ENCODE measurements around the gene TMEM184B. TPM values are rescaled to one million over a fixed set of nuclear protein-coding genes. Genes with fewer than 3 reads are reported as not detected.

TMEM184B gene
- polyA plus RNA-seq, 2 of the 4 experiments (the other 2 are of a cell fraction), result 22.2 to 36.8 TPM

- WGBS (ENCODE audit: missing lambda C conversion rate), result 1% methylated on average over 7 of the region's 12 CpGs
- ChIA-PET POLR2A (interaction anchor here (0.6 kb wide), 1 partner anchor 62 kb away, joined by 6 read pairs; no protein-coding TSS in a partner anchor), CTCF (no interaction called here)
- ATAC-seq, result no peak
- no peak for FAIRE-seq
- H3K9me3 ChIP-seq, result no peaks in the 10 kb centered on the region
- peak overlapping the region; percentile 99 for H3K4me2 ChIP-seq
- TF ChIP-seq RFX5 (IDR thresholded peaks at IDR 0.05), result no peak
- TF ChIP-seq, protein P1, sequence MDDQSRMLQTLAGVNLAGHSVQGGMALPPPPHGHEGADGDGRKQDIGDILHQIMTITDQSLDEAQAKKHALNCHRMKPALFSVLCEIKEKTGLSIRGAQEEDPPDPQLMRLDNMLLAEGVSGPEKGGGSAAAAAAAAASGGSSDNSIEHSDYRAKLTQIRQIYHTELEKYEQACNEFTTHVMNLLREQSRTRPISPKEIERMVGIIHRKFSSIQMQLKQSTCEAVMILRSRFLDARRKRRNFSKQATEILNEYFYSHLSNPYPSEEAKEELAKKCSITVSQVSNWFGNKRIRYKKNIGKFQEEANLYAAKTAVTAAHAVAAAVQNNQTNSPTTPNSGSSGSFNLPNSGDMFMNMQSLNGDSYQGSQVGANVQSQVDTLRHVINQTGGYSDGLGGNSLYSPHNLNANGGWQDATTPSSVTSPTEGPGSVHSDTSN (IDR thresholded peaks at IDR 0.05), result no peak
- no peak for TF ChIP-seq HOXA7 (CRISPR knock-in tag; IDR thresholded peaks at IDR 0.05)
- TF ChIP-seq POLR2AphosphoS2 (conservative IDR thresholded peaks at IDR 0.05; ENCODE audit: low read length), result no peak
- no peak for TF ChIP-seq HOXB5 (CRISPR knock-in tag; IDR thresholded peaks at IDR 0.05)
- TF ChIP-seq, protein P2, sequence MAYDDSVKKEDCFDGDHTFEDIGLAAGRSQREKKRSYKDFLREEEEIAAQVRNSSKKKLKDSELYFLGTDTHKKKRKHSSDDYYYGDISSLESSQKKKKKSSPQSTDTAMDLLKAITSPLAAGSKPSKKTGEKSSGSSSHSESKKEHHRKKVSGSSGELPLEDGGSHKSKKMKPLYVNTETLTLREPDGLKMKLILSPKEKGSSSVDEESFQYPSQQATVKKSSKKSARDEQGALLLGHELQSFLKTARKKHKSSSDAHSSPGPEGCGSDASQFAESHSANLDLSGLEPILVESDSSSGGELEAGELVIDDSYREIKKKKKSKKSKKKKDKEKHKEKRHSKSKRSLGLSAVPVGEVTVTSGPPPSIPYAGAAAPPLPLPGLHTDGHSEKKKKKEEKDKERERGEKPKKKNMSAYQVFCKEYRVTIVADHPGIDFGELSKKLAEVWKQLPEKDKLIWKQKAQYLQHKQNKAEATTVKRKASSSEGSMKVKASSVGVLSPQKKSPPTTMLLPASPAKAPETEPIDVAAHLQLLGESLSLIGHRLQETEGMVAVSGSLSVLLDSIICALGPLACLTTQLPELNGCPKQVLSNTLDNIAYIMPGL (CRISPR knock-in tag; IDR thresholded peaks at IDR 0.05; ENCODE audit: borderline replicate concordance), result no peak
- no peak for TF ChIP-seq JUN (IDR thresholded peaks at IDR 0.05)
- no peak for TF ChIP-seq CEBPB (IDR thresholded peaks at IDR 0.05)
- H3K4me1 ChIP-seq, result peaks cover 55% of the 10 kb centered on the region
- DNase-seq (ENCODE audit: low read depth in 1 of 2, low spot score in 1 of 2), result no peak
- H3K27ac ChIP-seq, result peak overlapping the region; percentile 92 to 99
- H3K4me3 ChIP-seq, result peak overlapping the region; percentile 76
Measured at GRCh38 chr22:38315823-38316363, 43.1 kb upstream of the TMEM184B start.

GRCh38 chr22:38314933-38315822, 42.4 kb upstream of the TMEM184B start:
- CTCF ChIA-PET, result interaction anchor here (0.9 to 1.2 kb wide), 2 partner anchors 25 to 205 kb away, joined by 3 read pairs; partner anchors contain the start of gene BAIAP2L2
- Histone ChIP-seq H3K27ac (peak overlapping the region; percentile 92 to 99), H3K4me1 (peaks cover 62% of the 10 kb centered on the region), H3K4me2 (peak overlapping the region; percentile 99), H3K4me3 (peak overlapping the region; percentile 76), H3K9me3 (no peaks in the 10 kb centered on the region)
- no peak for TF ChIP-seq HOXA7 (CRISPR knock-in tag; IDR thresholded peaks at IDR 0.05)
- TF ChIP-seq HEYL (CRISPR knock-in tag; IDR thresholded peaks at IDR 0.05), result no peak
- TF ChIP-seq RFX5 (IDR thresholded peaks at IDR 0.05), result no peak
- no peak for FAIRE-seq
- POLR2A ChIA-PET, result interaction anchor here (0.6 kb wide), 1 partner anchor 61 kb away, joined by 6 read pairs; no protein-coding TSS in a partner anchor
- WGBS (ENCODE audit: missing lambda C conversion rate), result 13% methylated on average over 17 of the region's 21 CpGs
- ATAC-seq, result peak in 1 of 2 experiments; percentile 8; a peak in 3 of 6 replicates
- no peak for DNase-seq (ENCODE audit: low read depth in 1 of 2, low spot score in 1 of 2)

DNA sequence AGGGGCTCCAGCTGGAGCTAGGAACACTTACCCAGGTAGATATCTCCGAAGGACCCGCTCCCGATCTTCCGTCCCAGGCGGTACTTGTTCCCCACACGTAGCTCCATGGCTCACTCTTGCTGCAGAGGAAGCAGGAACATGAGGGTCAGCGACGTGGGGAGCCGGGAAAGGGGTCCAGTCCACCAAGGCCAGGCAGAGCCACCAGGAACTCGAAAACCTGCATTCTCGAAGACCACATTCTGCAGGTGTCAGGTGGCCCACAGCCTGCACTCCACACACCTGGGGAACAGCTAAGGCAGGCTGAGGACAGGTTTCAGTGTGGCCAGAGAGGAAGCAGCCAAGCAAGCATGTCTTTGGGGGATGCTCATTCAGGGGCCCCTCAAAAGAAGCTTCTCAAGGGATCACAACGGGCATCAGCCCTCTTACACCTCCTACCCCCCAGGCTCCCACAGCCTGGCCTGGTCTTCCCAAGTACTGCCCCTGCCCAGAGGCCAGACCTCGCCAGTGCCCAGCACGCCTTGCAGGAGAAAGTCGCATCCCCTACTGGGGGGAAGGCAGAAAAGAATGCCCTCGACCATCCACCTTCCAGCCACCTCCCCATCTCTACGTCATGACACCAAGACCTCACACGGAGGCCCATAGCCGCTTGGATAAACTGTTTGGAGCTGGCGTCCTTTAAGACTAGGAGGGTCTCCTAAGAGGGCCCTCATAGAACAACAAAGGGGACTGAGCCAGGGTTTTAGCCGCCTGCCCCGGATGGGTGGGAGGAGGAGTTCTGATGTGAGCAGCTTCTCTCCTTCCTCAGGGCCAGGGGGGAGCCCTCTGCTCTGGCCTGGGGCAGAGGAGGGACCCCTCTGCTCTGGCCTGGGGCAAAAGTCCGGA, 41.5 kb upstream of the TMEM184B start:
- ATAC-seq, result peak in 1 of 2 experiments; percentile 8; a peak in 3 of 6 replicates
- 80% methylated on average over 6 of the region's 23 CpGs for WGBS (ENCODE audit: missing lambda C conversion rate)
- Histone ChIP-seq H3K4me1 (peaks cover 66% of the 10 kb centered on the region), H3K27ac (peak overlapping the region; percentile 92 to 99), H3K9me3 (no peaks in the 10 kb centered on the region), H3K4me2 (peak overlapping the region; percentile 99), H3K4me3 (peak overlapping the region; percentile 76)
- ChIA-PET POLR2A (no interaction called here), CTCF (interaction anchor here (0.6 to 1.2 kb wide), 7 partner anchors 12 to 224 kb away, joined by 3 to 5 read pairs (median 3); partner anchors contain the start of gene BAIAP2L2)
- TF ChIP-seq JUN (IDR thresholded peaks at IDR 0.05), result no peak
- no peak for TF ChIP-seq CTCF (IDR thresholded peaks at IDR 0.05)
- TF ChIP-seq FOXS1 (CRISPR knock-in tag; IDR thresholded peaks at IDR 0.05), result no peak
- TF ChIP-seq BHLHE40 (IDR thresholded peaks at IDR 0.05; ENCODE audit: low read depth, low read length), result no peak
- TF ChIP-seq NR3C1 (IDR thresholded peaks at IDR 0.05), result no peak
- no peak for TF ChIP-seq CHD4 (IDR thresholded peaks at IDR 0.05; ENCODE audit: borderline replicate concordance)
- TF ChIP-seq, protein P3, sequence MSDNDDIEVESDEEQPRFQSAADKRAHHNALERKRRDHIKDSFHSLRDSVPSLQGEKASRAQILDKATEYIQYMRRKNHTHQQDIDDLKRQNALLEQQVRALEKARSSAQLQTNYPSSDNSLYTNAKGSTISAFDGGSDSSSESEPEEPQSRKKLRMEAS (IDR thresholded peaks at IDR 0.05), result no peak
- TF ChIP-seq E2F6 (IDR thresholded peaks at IDR 0.05; ENCODE audit: borderline replicate concordance, low read depth), result no peak
- TF ChIP-seq NFE2L2 (conservative IDR thresholded peaks at IDR 0.05; ENCODE audit: low read length), result no peak
- TF ChIP-seq TFCP2L1 (CRISPR knock-in tag; IDR thresholded peaks at IDR 0.05), result no peak
- no peak for TF ChIP-seq PHF8 (IDR thresholded peaks at IDR 0.05; ENCODE audit: borderline replicate concordance, low read depth)
- TF ChIP-seq HDAC2 (IDR thresholded peaks at IDR 0.05), result no peak
- no peak for FAIRE-seq
- no peak for DNase-seq (ENCODE audit: low read depth in 1 of 2, low spot score in 1 of 2)
